Transverse colon (tissue), 4 donors: Measurements from ENCODE around the gene ECI1. TPM values are rescaled to one million over a fixed set of nuclear protein-coding genes. Genes with fewer than 3 reads are reported as not detected.

Source experiments
- DNase-seq: peaks from one replicate; pipeline ENCODE4 v3.0.0-alpha.2; 2019
- H3K27ac ChIP-seq, 4 donors: fragments of 200-600 bp; sonication (generic); 2 replicates each; pipeline ENCODE4 v1.5.1; 2016 to 2018; ENCODE audit warnings: inconsistent platforms in 4 of 4
- H3K27me3 ChIP-seq: fragments of 200-600 bp; sonication (generic); 2 replicates; pipeline ENCODE4 v1.5.1; 2017; ENCODE audit warnings: inconsistent platforms
- H3K36me3 ChIP-seq, 4 donors: fragments of 200-600 bp; sonication (generic); 2 replicates each; pipeline ENCODE4 v1.5.1; 2017 to 2019; ENCODE audit warnings: inconsistent platforms in 4 of 4
- H3K4me1 ChIP-seq, 4 donors: fragments of 200-600 bp; sonication (generic); 2 replicates each; pipeline ENCODE4 v1.5.1; 2017 to 2020; ENCODE audit warnings: inconsistent platforms in 4 of 4
- H3K4me3 ChIP-seq, 4 donors: fragments of 200-600 bp; sonication (generic); 1 replicate in 1 of 4; 2 replicates in 3 of 4; pipeline versions ENCODE4 v1.5.1 to v1.6.1; 2017 to 2019; ENCODE audit warnings: inconsistent platforms in 4 of 4
- H3K9me3 ChIP-seq, 2 donors: fragments of 200-600 bp; sonication (generic); 2 replicates each; pipeline ENCODE4 v1.5.1; 2017 to 2019; ENCODE audit warnings: inconsistent platforms in 2 of 2
- EP300 ChIP-seq: sonication (generic); formaldehyde crosslinking; IDR thresholded peaks from one replicate; pipeline ENCODE4 v1.6.1; 2017; ENCODE audit warnings: antibody characterized with exemption, low read depth
- POLR2A ChIP-seq: fragments of 450-650 bp; IDR thresholded peaks from one replicate; pipeline ENCODE4 v1.6.1; 2016; ENCODE audit warnings: antibody characterized with exemption, mild to moderate bottlenecking, moderate library complexity
- POLR2AphosphoS5 ChIP-seq, 3 donors: sonication (generic); formaldehyde crosslinking; IDR thresholded peaks; one replicate each; pipeline ENCODE4 v1.6.1; 2016; ENCODE audit warnings: antibody characterized with exemption in 3 of 3
- WGBS, 2 donors: methylation state at CpG; one replicate each; pipeline ENCODE4 v1.1.5; 2018; ENCODE audit warnings: low coverage in 1 of 2; 5-methylcytosine and 5-hydroxymethylcytosine counted together
- in situ Hi-C, 4 donors: fragments of 200-750 bp; cut with MboI; loops; one replicate each; pipeline versions ENCODE4 v1.15.0 to v1.15.1; 2017; ENCODE audit warnings: low sequenced_read_pairs in 3 of 4, low pct_ligation_motif_present in 1 of 4, low pct_unique_long_range_greater_than_20kb in 1 of 4
- intact Hi-C: fragments of 100-400 bp; cut with DNase I; formaldehyde crosslinking; loops from one replicate; pipeline ENCODE4 v1.15.1; 2023; ENCODE audit warnings: low total_unique reads
- total RNA-seq, 4 donors: library from RNA; depleted of rRNA; stranded (reverse); fragments of >200 nt; gene quantifications; one replicate each; pipeline ENCODE4 v1.1.0, GENCODE V29; 2016
- TF ChIP-seq, protein P1 (sequence below), 5 experiments: fragments of 200-600 bp in 3 of 5; fragments of 450-650 bp in 2 of 5; sonication (generic) in 3 of 5; IDR thresholded peaks; 1 replicate in 2 of 5; 2 replicates in 3 of 5; pipeline ENCODE4 v1.5.1; 2016 to 2017; ENCODE audit warnings: antibody characterized with exemption in 5 of 5, inconsistent platforms in 3 of 5, mild to moderate bottlenecking in 2 of 5, moderate library complexity in 1 of 5

Gene ECI1
- total RNA-seq, 4 donors from 2014 or later = 24.5 to 218 (median 100) TPM

GRCh38 chr16:2207872-2208271 lies 43.5 kb downstream of the ECI1 start:
- Histone ChIP-seq H3K27me3 (no peaks in the 10 kb centered on the region), H3K4me1 (peaks cover 17 to 28% (median 23%) of the 10 kb centered on the region in 4 donors), H3K9me3 (no peaks in the 10 kb centered on the region), H3K4me3 (no peak overlapping the region), H3K27ac (no peak overlapping the region), H3K36me3 (peaks cover 0 to 13% (median 3%) of the 10 kb centered on the region in 4 donors)
- in situ Hi-C loops = no loop called here
- DNase-seq = no peak
- 91 to 100% methylated on average over 1 to 8 of the region's 9 CpGs for WGBS, 2 donors
- intact Hi-C loops = no loop called here
- TF ChIP-seq, protein P1, sequence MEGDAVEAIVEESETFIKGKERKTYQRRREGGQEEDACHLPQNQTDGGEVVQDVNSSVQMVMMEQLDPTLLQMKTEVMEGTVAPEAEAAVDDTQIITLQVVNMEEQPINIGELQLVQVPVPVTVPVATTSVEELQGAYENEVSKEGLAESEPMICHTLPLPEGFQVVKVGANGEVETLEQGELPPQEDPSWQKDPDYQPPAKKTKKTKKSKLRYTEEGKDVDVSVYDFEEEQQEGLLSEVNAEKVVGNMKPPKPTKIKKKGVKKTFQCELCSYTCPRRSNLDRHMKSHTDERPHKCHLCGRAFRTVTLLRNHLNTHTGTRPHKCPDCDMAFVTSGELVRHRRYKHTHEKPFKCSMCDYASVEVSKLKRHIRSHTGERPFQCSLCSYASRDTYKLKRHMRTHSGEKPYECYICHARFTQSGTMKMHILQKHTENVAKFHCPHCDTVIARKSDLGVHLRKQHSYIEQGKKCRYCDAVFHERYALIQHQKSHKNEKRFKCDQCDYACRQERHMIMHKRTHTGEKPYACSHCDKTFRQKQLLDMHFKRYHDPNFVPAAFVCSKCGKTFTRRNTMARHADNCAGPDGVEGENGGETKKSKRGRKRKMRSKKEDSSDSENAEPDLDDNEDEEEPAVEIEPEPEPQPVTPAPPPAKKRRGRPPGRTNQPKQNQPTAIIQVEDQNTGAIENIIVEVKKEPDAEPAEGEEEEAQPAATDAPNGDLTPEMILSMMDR (IDR thresholded peaks at IDR 0.05) = no peak
- TF ChIP-seq EP300 = no peak
- TF ChIP-seq POLR2A = no peak
- TF ChIP-seq POLR2AphosphoS5 (IDR thresholded peaks at IDR 0.05) = no peak

DNA sequence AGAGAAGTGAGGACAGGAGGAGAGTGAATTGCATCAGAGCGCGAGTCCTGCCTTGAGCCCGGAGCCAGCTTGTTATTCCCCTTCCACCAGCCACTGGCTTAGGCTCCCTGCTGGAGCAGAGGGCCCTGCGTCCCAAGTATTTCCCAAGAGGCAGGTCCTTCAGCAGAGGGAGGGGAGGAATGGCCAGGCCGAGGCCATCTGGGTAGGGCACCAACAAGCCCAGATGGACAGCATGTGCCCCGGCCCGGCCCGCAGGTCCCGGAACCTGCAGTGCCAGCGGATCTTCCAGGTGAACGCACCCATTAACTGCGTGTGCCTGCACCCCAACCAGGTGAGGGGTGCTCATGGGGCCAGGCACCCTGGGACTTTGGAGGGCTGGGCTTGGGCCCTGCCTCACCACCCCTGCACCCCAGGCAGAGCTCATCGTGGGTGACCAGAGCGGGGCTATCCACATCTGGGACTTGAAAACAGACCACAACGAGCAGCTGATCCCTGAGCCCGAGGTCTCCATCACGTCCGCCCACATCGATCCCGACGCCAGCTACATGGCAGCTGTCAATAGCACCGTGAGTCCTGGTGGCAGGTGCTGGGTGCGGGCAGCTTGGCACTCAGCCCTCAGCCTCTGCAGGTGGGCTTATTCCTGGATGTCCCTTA lies 44.5 kb downstream of the ECI1 start:
- WGBS, 2 donors = 93% methylated on average over 21 of the region's 23 CpGs; no CpG with 5 or more reads in 1 of the 2 donors
- in situ Hi-C loops (no loop called here), intact Hi-C loops (no loop called here)
- Histone ChIP-seq H3K4me3 (no peak overlapping the region), H3K36me3 (peaks cover 0 to 13% (median 3%) of the 10 kb centered on the region in 4 donors), H3K27ac (no peak overlapping the region), H3K4me1 (peaks cover 11 to 19% (median 14%) of the 10 kb centered on the region in 4 donors), H3K27me3 (no peaks in the 10 kb centered on the region), H3K9me3 (no peaks in the 10 kb centered on the region)
- no peak for TF ChIP-seq POLR2A
- TF ChIP-seq POLR2AphosphoS5 (IDR thresholded peaks at IDR 0.05) = no peak
- TF ChIP-seq EP300 = no peak
- TF ChIP-seq, protein P1 (IDR thresholded peaks at IDR 0.05) = no peak
- DNase-seq = no peak

- Histone ChIP-seq H3K27me3 (no peaks in the 10 kb centered on the region), H3K27ac (peak overlapping the region in 3 of 4 donors; percentile 94 to 99 (median 96)), H3K9me3 (no peaks in the 10 kb centered on the region), H3K36me3 (peaks cover 0 to 13% (median 3%) of the 10 kb centered on the region in 4 donors), H3K4me1 (peaks cover 11 to 18% (median 13%) of the 10 kb centered on the region in 4 donors), H3K4me3 (peak overlapping the region in 2 of 4 donors; percentile 80 to 90)
- in situ Hi-C loops (no loop called here), intact Hi-C loops (no loop called here)
- WGBS, 2 donors = 75% methylated on average over 15 of the region's 18 CpGs; no CpG with 5 or more reads in 1 of the 2 donors
- no peak for DNase-seq
- TF ChIP-seq, protein P1 (IDR thresholded peaks at IDR 0.05) = no peak
- TF ChIP-seq POLR2A (no peak), EP300 (no peak), POLR2AphosphoS5 (IDR thresholded peaks at IDR 0.05) (no peak)
Measured at GRCh38 chr16:2206420-2206779, 45.0 kb downstream of the ECI1 start.

GRCh38 chr16:2205967-2206313 lies 45.4 kb downstream of the ECI1 start:
- no peak for DNase-seq
- peak overlapping the region; percentile 62 to 90 (median 84) for H3K4me3 ChIP-seq
- intact Hi-C loops = no loop called here
- peak overlapping the region; percentile 94 to 99 (median 95) for H3K27ac ChIP-seq
- H3K27me3 ChIP-seq = no peaks in the 10 kb centered on the region
- TF ChIP-seq, protein P1 (IDR thresholded peaks at IDR 0.05) = no peak
- no peak for TF ChIP-seq POLR2AphosphoS5 (IDR thresholded peaks at IDR 0.05)
- no peak for TF ChIP-seq EP300
- TF ChIP-seq POLR2A = no peak
- no peaks in the 10 kb centered on the region for H3K9me3 ChIP-seq
- peaks cover 11 to 18% (median 13%) of the 10 kb centered on the region in 4 donors for H3K4me1 ChIP-seq
- peaks cover 0 to 13% (median 3%) of the 10 kb centered on the region in 4 donors for H3K36me3 ChIP-seq
- in situ Hi-C loops = no loop called here
- WGBS, 2 donors = 10% methylated on average over 15 of the region's 16 CpGs; no CpG with 5 or more reads in 1 of the 2 donors
